H1 (cell line): ENCODE data around the gene OR4K2. TPM values are rescaled to one million over a fixed set of nuclear protein-coding genes. Genes with fewer than 3 reads are reported as not detected.

Experiments used
- EZH2 ChIP-seq: fragments of 200-600 bp; sonication (generic); IDR thresholded peaks from 2 replicates; pipeline ENCODE4 v1.7.1; 2012; ENCODE audit warnings: low read depth, mild to moderate bottlenecking, moderate library complexity, low read length, inconsistent platforms; ENCODE audit not compliant: severe bottlenecking
- TAF7 ChIP-seq: optimal IDR thresholded peaks from 2 replicates; pipeline ENCODE3; 2011; ENCODE audit warnings: low read depth, mild to moderate bottlenecking, inconsistent platforms, low read length, moderate library complexity, borderline replicate concordance
- polyA plus RNA-seq, 7 experiments: library from polyadenylated mRNA; depleted of rRNA in 3 of 7; stranded (reverse) in 5 of 7; unstranded in 2 of 7; fragments of >200 nt in 5 of 7; fragments of 200-250 nt in 2 of 7; gene quantifications; 1 replicate in 5 of 7; 2 replicates in 1 of 7; 4 replicates in 1 of 7; pipeline versions ENCODE4 v1.2.1 to v1.2.3, GENCODE V29; 2011 to 2013; ENCODE audit warnings: missing spikeins in 2 of 7, mixed read lengths in 2 of 7
- total RNA-seq: library from RNA; stranded (reverse); fragmentation: NEBNext Ultra II Directional; extraction: Animal tissue kit (Norgen Biotek cat#: 25700); gene quantifications from 2 replicates; pipeline ENCODE4 v1.2.1, GENCODE V29; 2021

The OR4K2 gene
- total and polyA plus RNA-seq, 2 of the 8 experiments (the other 6 are each of a cell fraction or from before 2014, with no cell fraction given) = not detected

DNA sequence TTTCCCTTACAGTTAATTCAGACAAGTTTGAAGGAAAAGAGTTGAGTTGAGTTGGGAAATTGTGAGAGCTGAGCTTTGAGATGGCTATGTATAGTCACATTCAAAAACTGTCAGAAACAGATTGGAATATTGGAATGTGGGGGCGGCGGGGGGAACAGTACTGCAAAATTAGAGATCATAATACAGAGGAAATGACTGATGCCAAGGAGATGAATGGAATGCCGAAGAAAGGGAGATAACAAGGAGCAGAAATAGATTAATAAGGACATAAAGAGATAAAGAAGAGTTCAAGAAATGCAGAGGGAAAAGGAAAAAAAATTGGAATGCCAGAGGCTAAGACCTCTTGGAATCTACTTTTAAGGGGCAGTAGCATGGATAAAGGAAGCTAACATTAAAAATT lies 42.3 kb downstream of the OR4K2 start (continued):
- TF ChIP-seq TAF7 = no peak
- TF ChIP-seq EZH2 = no peak
